ENCODE measurements around the gene PHTF2. TPM values are rescaled to one million over a fixed set of nuclear protein-coding genes. Genes with fewer than 3 reads are reported as not detected.
A peak's percentile ranks its signal among the peaks of the same experiment; 100 is the strongest.
"Not testable (repeated sequence)": the region's sequence is repeated elsewhere in the genome, so short reads cannot be mapped to it uniquely, and the experiment has no call there.

Gene PHTF2
- total RNA-seq, 5 donors from 2014 or later (not counting 1 experiment from before 2014, with no cell fraction given) = 19.7 to 35.8 (median 28.0) TPM

DNA sequence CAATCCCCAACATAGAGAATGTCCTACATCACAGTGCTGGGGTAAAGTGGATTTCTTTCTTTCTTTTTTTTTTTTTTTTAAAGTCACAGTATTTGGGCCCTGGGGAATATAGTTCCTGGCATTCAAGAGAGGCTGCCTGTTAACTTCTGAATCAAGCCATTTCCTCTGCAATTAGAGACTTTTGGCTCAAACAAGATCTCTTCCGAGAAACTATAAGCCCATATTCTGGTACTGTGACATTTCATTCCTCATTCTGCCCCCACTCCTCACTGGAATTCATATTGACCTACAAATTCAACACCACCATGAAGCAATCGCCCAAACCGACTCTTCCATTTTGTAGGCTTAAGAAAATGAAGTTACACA lies 187.4 kb downstream of the PHTF2 start:
- Histone ChIP-seq H3K36me3 (ENCODE audit: control insufficient read depth in 2 of 2, extremely low read depth in 1 of 2, insufficient read depth in 1 of 2, low read length in 1 of 2) (no peaks in the 10 kb centered on the region), H3K4me3 (ENCODE audit: control insufficient read depth in 1 of 2, extremely low read depth in 1 of 2, low read length in 1 of 2) (no peak overlapping the region), H3K27me3 (replicated peaks in 1 of 2; ENCODE audit: control insufficient read depth in 2 of 2, extremely low read depth in 1 of 2, insufficient read depth in 2 of 2, low read length in 1 of 2) (peaks cover 0 to 7% of the 10 kb centered on the region in 2 experiments), H3K9me3 (no peaks in the 10 kb centered on the region), H3K4me1 (ENCODE audit: control insufficient read depth in 1 of 2, extremely low read depth in 1 of 2, insufficient read depth in 2 of 2, low read length in 2 of 2) (no peaks in the 10 kb centered on the region), H3K27ac (ENCODE audit: low read length) (no peak overlapping the region)
- H3K4me3 Mint-ChIP-seq = no peak overlapping the region
- H3K36me3 Mint-ChIP-seq = no peaks in the 10 kb centered on the region
- POLR2A ChIA-PET = no interaction called here
- ATAC-seq (replicated peaks in 1 of 4) (no peak), DNase-seq (no peak)
- no peaks in the 10 kb centered on the region for H3K9me3 Mint-ChIP-seq
- CTCF ChIA-PET = no interaction called here
- no peaks in the 10 kb centered on the region for H3K4me1 Mint-ChIP-seq
- H3K27me3 Mint-ChIP-seq = peaks cover 0 to 8% of the 10 kb centered on the region in 2 donors
- no peak overlapping the region for H3K27ac Mint-ChIP-seq
- 94% methylated on average over 3 of the region's 3 CpGs for whole genome bisulfite sequencing (ENCODE audit: insufficient coverage)

DNA sequence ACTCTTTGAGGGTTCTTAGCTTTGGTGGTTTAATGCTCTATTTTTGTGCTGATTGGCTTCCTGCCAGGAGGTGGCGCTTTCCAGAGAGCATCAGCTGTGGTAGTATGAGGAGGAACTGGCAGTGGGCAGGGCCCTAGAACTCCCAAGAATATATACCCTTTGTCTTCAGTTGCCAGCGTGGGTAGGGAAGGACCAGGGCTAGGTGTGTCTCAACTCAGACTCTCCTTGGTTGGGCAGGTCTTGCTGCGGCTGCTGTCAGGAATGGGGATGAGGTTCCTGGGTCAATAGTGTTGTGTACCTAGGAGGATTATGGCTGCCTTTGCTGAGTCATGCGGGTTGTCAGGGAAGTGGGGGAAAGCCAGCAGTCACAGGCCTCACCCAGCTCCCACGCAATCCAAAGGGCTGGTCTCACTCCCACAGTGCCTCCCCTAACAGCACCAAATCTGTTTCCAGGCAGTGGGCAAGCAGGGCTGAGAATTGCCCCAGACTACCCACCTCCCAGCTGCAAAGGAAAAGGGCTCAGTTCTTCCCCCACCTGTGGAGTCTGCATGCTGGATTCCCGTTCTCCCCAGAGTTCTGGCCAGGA lies 191.5 kb downstream of the PHTF2 start:
- Histone ChIP-seq H3K27me3 (replicated peaks in 1 of 2; ENCODE audit: control insufficient read depth in 2 of 2, extremely low read depth in 1 of 2, insufficient read depth in 2 of 2, low read length in 1 of 2) (peaks cover 0 to 3% of the 10 kb centered on the region in 2 experiments), H3K27ac (ENCODE audit: low read length) (no peak overlapping the region), H3K36me3 (ENCODE audit: control insufficient read depth in 2 of 2, extremely low read depth in 1 of 2, insufficient read depth in 1 of 2, low read length in 1 of 2) (no peaks in the 10 kb centered on the region), H3K9me3 (no peaks in the 10 kb centered on the region), H3K4me1 (ENCODE audit: control insufficient read depth in 1 of 2, extremely low read depth in 1 of 2, insufficient read depth in 2 of 2, low read length in 2 of 2) (no peaks in the 10 kb centered on the region), H3K4me3 (ENCODE audit: control insufficient read depth in 1 of 2, extremely low read depth in 1 of 2, low read length in 1 of 2) (no peak overlapping the region)
- Mint-ChIP-seq H3K4me3 (no peak overlapping the region), H3K27me3 (peaks cover 0 to 5% of the 10 kb centered on the region in 2 donors), H3K27ac (no peak overlapping the region), H3K36me3 (no peaks in the 10 kb centered on the region), H3K4me1 (no peaks in the 10 kb centered on the region), H3K9me3 (no peaks in the 10 kb centered on the region)
- ATAC-seq (replicated peaks in 1 of 4) (no peak), DNase-seq (peak in 5 of 35 experiments; percentile 2 to 7 (median 3))
- 63% methylated on average over 1 of the region's 6 CpGs for WGBS (ENCODE audit: insufficient coverage)
- CTCF ChIA-PET = no interaction called here
- POLR2A ChIA-PET = no interaction called here

DNA sequence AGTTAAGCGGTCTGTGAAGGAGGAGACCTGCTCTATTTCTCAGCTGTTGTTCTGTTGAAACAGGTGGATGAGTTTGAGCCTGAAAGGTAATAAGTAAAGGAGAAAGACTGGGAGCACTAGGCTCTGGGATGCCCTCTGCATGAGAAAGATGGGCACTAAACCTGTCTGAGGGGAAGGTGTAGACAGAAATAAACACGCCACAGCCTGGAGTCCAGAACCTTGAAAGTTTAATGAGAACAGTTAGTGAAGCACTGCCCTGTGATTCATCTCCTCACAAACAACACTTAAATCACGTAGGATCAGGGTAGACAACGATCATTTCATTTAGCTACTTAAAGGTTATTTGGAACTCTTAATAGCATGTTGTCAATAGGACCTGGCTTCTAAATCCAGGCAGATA lies 193.1 kb downstream of the PHTF2 start:
- H3K27ac ChIP-seq (ENCODE audit: low read length) = no peak overlapping the region
- ChIA-PET CTCF (no interaction called here), POLR2A (no interaction called here)
- peaks cover 0 to 3% of the 10 kb centered on the region in 2 experiments for H3K27me3 ChIP-seq (replicated peaks in 1 of 2; ENCODE audit: control insufficient read depth in 2 of 2, extremely low read depth in 1 of 2, insufficient read depth in 2 of 2, low read length in 1 of 2)
- DNase-seq = no peak
- no peak overlapping the region for H3K27ac Mint-ChIP-seq
- H3K36me3 ChIP-seq (ENCODE audit: control insufficient read depth in 2 of 2, extremely low read depth in 1 of 2, insufficient read depth in 1 of 2, low read length in 1 of 2) = no peaks in the 10 kb centered on the region
- H3K9me3 Mint-ChIP-seq = no peaks in the 10 kb centered on the region
- H3K27me3 Mint-ChIP-seq = peaks cover 0 to 2% of the 10 kb centered on the region in 2 donors
- H3K4me1 Mint-ChIP-seq = no peaks in the 10 kb centered on the region
- no peaks in the 10 kb centered on the region for H3K36me3 Mint-ChIP-seq
- H3K4me3 ChIP-seq (ENCODE audit: control insufficient read depth in 1 of 2, extremely low read depth in 1 of 2, low read length in 1 of 2) = no peak overlapping the region
- no peak overlapping the region for H3K4me3 Mint-ChIP-seq
- no peaks in the 10 kb centered on the region for H3K9me3 ChIP-seq
- 92% methylated on average over 1 of the region's 4 CpGs for WGBS (ENCODE audit: insufficient coverage)
- no peak for ATAC-seq (replicated peaks in 1 of 4)
- H3K4me1 ChIP-seq (ENCODE audit: control insufficient read depth in 1 of 2, extremely low read depth in 1 of 2, insufficient read depth in 2 of 2, low read length in 2 of 2) = no peaks in the 10 kb centered on the region

DNA sequence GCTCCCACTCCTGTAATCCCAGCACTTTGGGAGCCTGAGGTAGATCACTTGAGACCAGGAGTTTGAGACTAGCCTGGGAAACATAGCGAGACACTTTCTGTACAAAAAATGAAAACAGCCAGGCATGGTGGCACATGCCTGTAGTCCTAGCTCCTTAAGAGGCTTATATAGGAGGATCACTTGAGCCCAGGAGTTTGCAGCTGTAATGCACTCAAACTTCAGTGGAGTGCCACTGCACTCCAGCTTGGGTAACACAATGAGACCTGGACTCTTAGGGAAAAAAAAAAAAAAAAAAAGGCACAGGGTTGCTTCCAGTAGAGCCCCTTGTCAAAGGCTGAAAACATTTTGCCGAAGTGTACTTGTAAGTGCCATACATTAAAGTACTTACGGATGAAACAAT lies 195.3 kb downstream of the PHTF2 start:
- CTCF ChIA-PET = no interaction called here
- peaks cover 0 to under 1% (median 0%) of the 10 kb centered on the region in 3 donors for H3K9me3 Mint-ChIP-seq

DNA sequence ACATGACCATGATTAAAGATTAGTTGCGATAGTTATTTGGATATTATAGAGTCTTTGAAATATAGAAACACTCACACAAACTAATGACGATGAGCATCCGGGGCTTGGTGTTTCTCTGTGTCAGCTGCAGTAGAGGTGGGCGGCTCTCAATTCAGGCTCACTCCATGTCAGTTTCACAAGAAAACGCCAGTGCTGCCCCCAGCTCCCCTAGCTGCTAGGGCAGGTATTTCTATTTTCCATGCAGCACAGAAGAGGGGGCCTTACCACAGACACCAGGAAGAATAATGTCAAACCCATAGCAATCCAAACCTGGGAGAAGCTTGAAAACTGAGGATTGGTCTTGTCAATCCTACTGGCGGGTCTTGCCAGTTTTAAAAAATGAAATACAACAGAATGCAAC lies 197.1 kb downstream of the PHTF2 start:
- ATAC-seq (replicated peaks in 1 of 4) = no peak
- Mint-ChIP-seq H3K9me3 (peaks cover 0 to 6% (median 5%) of the 10 kb centered on the region in 3 donors), H3K27me3 (peaks cover 0 to 2% of the 10 kb centered on the region in 2 donors), H3K36me3 (no peaks in the 10 kb centered on the region), H3K4me3 (no peak overlapping the region), H3K27ac (no peak overlapping the region), H3K4me1 (no peaks in the 10 kb centered on the region)
- Histone ChIP-seq H3K27ac (ENCODE audit: low read length) (no peak overlapping the region), H3K9me3 (no peaks in the 10 kb centered on the region), H3K36me3 (ENCODE audit: control insufficient read depth in 2 of 2, extremely low read depth in 1 of 2, insufficient read depth in 1 of 2, low read length in 1 of 2) (no peaks in the 10 kb centered on the region), H3K4me1 (ENCODE audit: control insufficient read depth in 1 of 2, extremely low read depth in 1 of 2, insufficient read depth in 2 of 2, low read length in 2 of 2) (no peaks in the 10 kb centered on the region), H3K27me3 (replicated peaks in 1 of 2; ENCODE audit: control insufficient read depth in 2 of 2, extremely low read depth in 1 of 2, insufficient read depth in 2 of 2, low read length in 1 of 2) (peaks cover 0 to 4% of the 10 kb centered on the region in 2 experiments), H3K4me3 (ENCODE audit: control insufficient read depth in 1 of 2, extremely low read depth in 1 of 2, low read length in 1 of 2) (no peak overlapping the region)
- CTCF ChIA-PET = no interaction called here
- DNase-seq = no peak
- 80% methylated on average over 1 of the region's 6 CpGs for whole genome bisulfite sequencing (ENCODE audit: insufficient coverage)
- POLR2A ChIA-PET = interaction anchor here in 1 of 2 donors (0.6 kb wide), 1 partner anchor 23 kb away, joined by 3 read pairs; no protein-coding TSS in a partner anchor

More for the DNA sequence above, 195.3 kb downstream of the PHTF2 start:
- H3K9me3 ChIP-seq = no peaks in the 10 kb centered on the region
- no peak for DNase-seq
- ATAC-seq (replicated peaks in 1 of 4) = no peak
- H3K4me1 ChIP-seq (ENCODE audit: control insufficient read depth in 1 of 2, extremely low read depth in 1 of 2, insufficient read depth in 2 of 2, low read length in 2 of 2) = no peaks in the 10 kb centered on the region
- H3K4me3 ChIP-seq (ENCODE audit: control insufficient read depth in 1 of 2, extremely low read depth in 1 of 2, low read length in 1 of 2) = no peak overlapping the region
- peaks cover 0 to 2% of the 10 kb centered on the region in 2 donors for H3K27me3 Mint-ChIP-seq
- WGBS (ENCODE audit: insufficient coverage) = 100% methylated on average over 1 of the region's 3 CpGs
- H3K4me3 Mint-ChIP-seq = no peak overlapping the region
- POLR2A ChIA-PET = no interaction called here
- H3K27ac Mint-ChIP-seq = no peak overlapping the region
- no peaks in the 10 kb centered on the region for H3K36me3 ChIP-seq (ENCODE audit: control insufficient read depth in 2 of 2, extremely low read depth in 1 of 2, insufficient read depth in 1 of 2, low read length in 1 of 2)
- peaks cover 0 to 7% of the 10 kb centered on the region in 2 experiments for H3K27me3 ChIP-seq (replicated peaks in 1 of 2; ENCODE audit: control insufficient read depth in 2 of 2, extremely low read depth in 1 of 2, insufficient read depth in 2 of 2, low read length in 1 of 2)
- no peaks in the 10 kb centered on the region for H3K36me3 Mint-ChIP-seq
- no peaks in the 10 kb centered on the region for H3K4me1 Mint-ChIP-seq
- no peak overlapping the region for H3K27ac ChIP-seq (ENCODE audit: low read length)

DNA sequence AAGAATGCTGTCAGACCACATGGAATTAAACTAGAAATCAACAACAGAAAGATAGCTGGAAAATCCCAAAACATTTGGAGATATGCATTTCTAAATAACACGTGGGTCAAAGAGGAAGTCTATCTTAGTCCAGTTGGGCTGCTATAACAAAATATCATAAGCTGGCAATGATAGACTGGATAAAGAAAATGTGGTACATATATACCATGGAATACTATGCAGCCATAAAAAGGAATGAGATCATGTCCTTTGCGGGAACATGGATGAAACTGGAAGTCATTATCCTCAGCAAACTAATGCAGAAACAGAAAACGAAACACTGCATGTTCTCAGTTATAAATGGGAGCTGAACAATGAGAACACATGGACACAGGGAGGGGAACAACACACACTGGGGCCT lies 200.6 kb downstream of the PHTF2 start:
- H3K27ac ChIP-seq (ENCODE audit: low read length); H3K27me3 ChIP-seq (replicated peaks in 1 of 2; ENCODE audit: control insufficient read depth in 2 of 2, extremely low read depth in 1 of 2, insufficient read depth in 2 of 2, low read length in 1 of 2); POLR2A ChIA-PET; H3K9me3 Mint-ChIP-seq; H3K36me3 ChIP-seq (ENCODE audit: control insufficient read depth in 2 of 2, extremely low read depth in 1 of 2, insufficient read depth in 1 of 2, low read length in 1 of 2); H3K27ac Mint-ChIP-seq; H3K9me3 ChIP-seq; CTCF ChIA-PET; H3K27me3 Mint-ChIP-seq; H3K4me1 ChIP-seq (ENCODE audit: control insufficient read depth in 1 of 2, extremely low read depth in 1 of 2, insufficient read depth in 2 of 2, low read length in 2 of 2); H3K36me3 Mint-ChIP-seq; H3K4me1 Mint-ChIP-seq; H3K4me3 Mint-ChIP-seq; H3K4me3 ChIP-seq (ENCODE audit: control insufficient read depth in 1 of 2, extremely low read depth in 1 of 2, low read length in 1 of 2); DNase-seq; ATAC-seq (replicated peaks in 1 of 4): not testable (repeated sequence)
- WGBS (ENCODE audit: insufficient coverage) = 83% methylated on average over 2 of the region's 3 CpGs

DNA sequence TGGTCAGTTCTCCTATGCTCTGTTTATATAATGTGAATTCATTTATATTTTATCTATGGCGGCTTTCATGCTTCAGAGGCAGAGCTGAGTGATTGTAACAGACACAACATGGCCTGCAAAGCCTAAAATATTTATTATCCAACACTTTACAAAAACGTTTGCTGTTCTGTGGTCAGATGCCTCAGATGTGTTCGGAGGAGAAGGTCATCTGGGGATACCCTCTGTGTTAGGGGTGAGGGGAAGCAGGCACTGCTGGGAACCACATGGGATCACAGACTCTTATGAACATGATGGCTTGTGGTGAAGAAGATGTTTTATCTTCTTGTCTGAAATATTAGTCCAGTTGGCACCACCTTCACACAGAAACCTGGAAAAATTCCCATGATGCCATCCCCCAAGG lies 203.4 kb downstream of the PHTF2 start:
- H3K27ac Mint-ChIP-seq = no peak overlapping the region
- H3K9me3 ChIP-seq = no peaks in the 10 kb centered on the region
- H3K4me3 ChIP-seq (ENCODE audit: control insufficient read depth in 1 of 2, extremely low read depth in 1 of 2, low read length in 1 of 2) = no peak overlapping the region
- no peaks in the 10 kb centered on the region for H3K4me1 ChIP-seq (ENCODE audit: control insufficient read depth in 1 of 2, extremely low read depth in 1 of 2, insufficient read depth in 2 of 2, low read length in 2 of 2)
- no peaks in the 10 kb centered on the region for H3K27me3 Mint-ChIP-seq
- H3K4me1 Mint-ChIP-seq = no peaks in the 10 kb centered on the region
- peaks cover 0 to 6% (median 5%) of the 10 kb centered on the region in 3 donors for H3K9me3 Mint-ChIP-seq
- ChIA-PET POLR2A (no interaction called here), CTCF (no interaction called here)
- no peak for ATAC-seq (replicated peaks in 1 of 4)
- no peak overlapping the region for H3K4me3 Mint-ChIP-seq
- WGBS (ENCODE audit: insufficient coverage) = no CpG with 5 or more reads among the region's 3 CpGs
- H3K36me3 Mint-ChIP-seq = no peaks in the 10 kb centered on the region
- DNase-seq = no peak
- H3K27ac ChIP-seq (ENCODE audit: low read length) = no peak overlapping the region
- no peaks in the 10 kb centered on the region for H3K36me3 ChIP-seq (ENCODE audit: control insufficient read depth in 2 of 2, extremely low read depth in 1 of 2, insufficient read depth in 1 of 2, low read length in 1 of 2)
- H3K27me3 ChIP-seq (replicated peaks in 1 of 2; ENCODE audit: control insufficient read depth in 2 of 2, extremely low read depth in 1 of 2, insufficient read depth in 2 of 2, low read length in 1 of 2) = peaks cover 0 to 4% of the 10 kb centered on the region in 2 experiments
